WTC11 (cell line): Measurements from ENCODE around the gene PCDHGA6.

Experiments used
- AR ChIP-seq: fragments of 250-450 bp; sonication (Bioruptor Pico); IDR thresholded peaks from 2 replicates; pipeline ENCODE4 v1.9.0; 2021; ENCODE audit warnings: mild to moderate bottlenecking
- ATF2 ChIP-seq: sonication (generic); formaldehyde crosslinking; IDR thresholded peaks from 2 replicates; pipeline ENCODE4 v1.8.1; 2022; ENCODE audit warnings: low read depth, missing genetic modification reagents, borderline replicate concordance
- ATF3 ChIP-seq: sonication (generic); formaldehyde crosslinking; conservative IDR thresholded peaks from 2 replicates; pipeline ENCODE4 v1.8.1; 2022; ENCODE audit warnings: mild to moderate bottlenecking, missing genetic modification reagents
- CBFB ChIP-seq: sonication (generic); formaldehyde crosslinking; IDR thresholded peaks from 2 replicates; pipeline ENCODE4 v1.8.1; 2022; ENCODE audit warnings: mild to moderate bottlenecking, low read depth, missing genetic modification reagents
- CTCF ChIP-seq: fragments of 200-600 bp; IDR thresholded peaks from 2 replicates; pipeline ENCODE4 v1.8.0; 2022; ENCODE audit warnings: antibody characterized with exemption
- E2F5 ChIP-seq: sonication (generic); formaldehyde crosslinking; IDR thresholded peaks from 2 replicates; pipeline ENCODE4 v1.8.1; 2022; ENCODE audit warnings: mild to moderate bottlenecking, moderate library complexity, missing genetic modification reagents
- ESRRA ChIP-seq: sonication (generic); formaldehyde crosslinking; IDR thresholded peaks from 2 replicates; pipeline ENCODE4 v1.8.1; 2022; ENCODE audit warnings: mild to moderate bottlenecking, missing genetic modification reagents, borderline replicate concordance
- JUN ChIP-seq: sonication (generic); formaldehyde crosslinking; IDR thresholded peaks from 2 replicates; pipeline ENCODE4 v1.8.0; 2023; ENCODE audit warnings: mild to moderate bottlenecking, missing genetic modification reagents
- MAX ChIP-seq: sonication (generic); formaldehyde crosslinking; IDR thresholded peaks from 2 replicates; pipeline ENCODE4 v1.8.0; 2022; ENCODE audit warnings: mild to moderate bottlenecking, missing genetic modification reagents
- ZMAT4 ChIP-seq: fragments of 250-450 bp; sonication (Bioruptor Pico); IDR thresholded peaks from 2 replicates; pipeline ENCODE4 v1.9.0; 2021; ENCODE audit warnings: mild to moderate bottlenecking

- no peak for TF ChIP-seq ZMAT4 (CRISPR knock-in tag)
- no peak for TF ChIP-seq CTCF
- no peak for TF ChIP-seq ESRRA (CRISPR knock-in tag)
- TF ChIP-seq ATF2 (CRISPR knock-in tag), result no peak
- TF ChIP-seq JUN, result no peak
- no peak for TF ChIP-seq MAX (CRISPR knock-in tag)
- TF ChIP-seq CBFB (CRISPR knock-in tag), result no peak
- TF ChIP-seq AR (CRISPR knock-in tag), result no peak
- no peak for TF ChIP-seq ATF3 (CRISPR knock-in tag)
- TF ChIP-seq E2F5 (CRISPR knock-in tag), result no peak
These were observed 7.4 kb upstream of the PCDHGA6 start for GRCh38 chr5:141366016-141366896.
